CD4-positive, alpha-beta T cell (primary cell): ENCODE measurements around the gene NOSTRIN. TPM values are rescaled to one million over a fixed set of nuclear protein-coding genes. Genes with fewer than 3 reads are reported as not detected.
"Not testable (repeated sequence)": the region's sequence is repeated elsewhere in the genome, so short reads cannot be mapped to it uniquely, and the experiment has no call there.

ENCODE experiments used
- ATAC-seq: fragments of 200-7000 bp; cut with Tn5 transposase; one replicate; pipeline ENCODE4 v1.10.0; 2022; ENCODE audit warnings: mild to moderate bottlenecking; ENCODE audit not compliant: poor library complexity
- CTCF ChIA-PET: fragments of 350-600 bp; sonication (Branson Sonifier 250); formaldehyde crosslinking; loops from one replicate; lab custom pipeline; 2021; ENCODE audit warnings: antibody characterized with exemption, inconsistent platforms; lab: Charles Lee
- POLR2A ChIA-PET: fragments of 350-600 bp; sonication (Branson Sonifier 250); formaldehyde crosslinking; loops from one replicate; lab custom pipeline; 2021; ENCODE audit warnings: antibody characterized with exemption, inconsistent platforms; lab: Charles Lee
- DNase-seq, 14 experiments: peaks; one replicate each; pipeline ENCODE4 v3.0.0-alpha.2; 2013 to 2020; ENCODE audit warnings: mixed read lengths in 2 of 14
- H3K27ac ChIP-seq, 2 donors: one replicate each; pipeline versions ENCODE4 v1.5.1 to v1.7.0; 2013; ENCODE audit warnings: low read length in 2 of 2, low read depth in 1 of 2, mild to moderate bottlenecking in 1 of 2
- H3K27me3 ChIP-seq, 2 experiments: 1 replicate in 1 of 2; 2 replicates in 1 of 2; pipeline versions ENCODE4 v1.6.1 to v1.7.0; 2013; ENCODE audit warnings: low read length in 2 of 2, control low read depth in 1 of 2, mild to moderate bottlenecking in 1 of 2, moderate library complexity in 1 of 2; ENCODE audit not compliant: insufficient read depth in 2 of 2, control insufficient read depth in 1 of 2
- H3K36me3 ChIP-seq: one replicate; pipeline ENCODE4 v1.6.1; 2013; ENCODE audit warnings: low read length, control low read depth; ENCODE audit not compliant: insufficient read depth
- H3K4me1 ChIP-seq: one replicate; pipeline ENCODE4 v1.6.1; 2013; ENCODE audit warnings: low read length, control low read depth; ENCODE audit not compliant: insufficient read depth
- H3K4me3 ChIP-seq: one replicate; pipeline ENCODE4 v1.5.1; 2013; ENCODE audit warnings: mild to moderate bottlenecking, low read length, moderate library complexity
- H3K9me3 ChIP-seq, 2 experiments: 1 replicate in 1 of 2; 2 replicates in 1 of 2; pipeline versions ENCODE4 v1.6.1 to v1.7.0; 2013; ENCODE audit warnings: low read length in 2 of 2, mild to moderate bottlenecking in 2 of 2, control low read depth in 1 of 2, moderate library complexity in 1 of 2; ENCODE audit not compliant: control insufficient read depth in 1 of 2, insufficient read depth in 1 of 2
- H3K27ac Mint-ChIP-seq: one replicate; pipeline ENCODE4 v1.8.0; 2020; ENCODE audit warnings: mixed read lengths
- H3K27me3 Mint-ChIP-seq: one replicate; pipeline ENCODE4 v1.8.0; 2021; ENCODE audit warnings: mixed read lengths
- H3K36me3 Mint-ChIP-seq: one replicate; pipeline ENCODE4 v1.8.0; 2021; ENCODE audit warnings: low read depth, mixed read lengths
- H3K4me1 Mint-ChIP-seq: one replicate; pipeline ENCODE4 v1.8.0; 2021; ENCODE audit warnings: low read depth, mixed read lengths
- H3K4me3 Mint-ChIP-seq: one replicate; pipeline ENCODE4 v1.8.0; 2020; ENCODE audit warnings: mild to moderate bottlenecking, mixed read lengths
- H3K9me3 Mint-ChIP-seq: one replicate; pipeline ENCODE4 v1.8.0; 2020; ENCODE audit warnings: mixed read lengths
- CTCF ChIP-seq: fragments of 200-600 bp; IDR thresholded peaks from one replicate; pipeline ENCODE4 v1.8.0; 2022; ENCODE audit warnings: antibody characterized with exemption, mild to moderate bottlenecking
- intact Hi-C, 2 experiments: fragments of 100-400 bp; cut with DNase I in 1 of 2; cut with micrococcal nuclease in 1 of 2; formaldehyde crosslinking; loops; one replicate each; pipeline versions ENCODE4 v1.15.1 to v1.9.0; 2023 to 2025; cut with DNase I, micrococcal nuclease
- total RNA-seq, 174 experiments: library from RNA in 2 of 174; stranded (reverse) in 2 of 174; gene quantifications; one replicate each; pipeline ENCODE4 v1.2.3 and lab custom pipeline; 2021 to 2026

Gene NOSTRIN
- total RNA-seq, 2 experiments from 2014 or later: 0.92 to 1.0 TPM

- TF ChIP-seq CTCF: no peak
- POLR2A ChIA-PET: no interaction called here
- H3K9me3 ChIP-seq: no peaks in the 10 kb centered on the region
- ATAC-seq: no peak
- H3K27me3 ChIP-seq: peaks cover 0 to 3% of the 10 kb centered on the region in 2 experiments
- no peak for DNase-seq
- H3K36me3 ChIP-seq: no peaks in the 10 kb centered on the region
- no peak overlapping the region for H3K27ac Mint-ChIP-seq
- H3K9me3 Mint-ChIP-seq: no peaks in the 10 kb centered on the region
- intact Hi-C loops: no loop called here
- no peaks in the 10 kb centered on the region for H3K4me1 Mint-ChIP-seq
- H3K4me3 Mint-ChIP-seq: no peak overlapping the region
- no peak overlapping the region for H3K4me3 ChIP-seq
- no peak overlapping the region for H3K27ac ChIP-seq
- H3K36me3 Mint-ChIP-seq: no peaks in the 10 kb centered on the region
- H3K4me1 ChIP-seq: no peaks in the 10 kb centered on the region
- CTCF ChIA-PET: no interaction called here
- no peaks in the 10 kb centered on the region for H3K27me3 Mint-ChIP-seq
These were observed 12.7 kb upstream of the NOSTRIN start for GRCh38 chr2:168789776-168790175.

- intact Hi-C loops: no loop called here
- CTCF ChIA-PET: no interaction called here
- H3K4me1 Mint-ChIP-seq: no peaks in the 10 kb centered on the region
These were observed 12.1 kb upstream of the NOSTRIN start for GRCh38 chr2:168790226-168790902.

GRCh38 chr2:168791140-168791539, 11.3 kb upstream of the NOSTRIN start:
- H3K27me3 Mint-ChIP-seq, H3K36me3 Mint-ChIP-seq, H3K4me1 Mint-ChIP-seq, H3K36me3 ChIP-seq, H3K27ac ChIP-seq, H3K9me3 ChIP-seq, H3K4me3 Mint-ChIP-seq, ATAC-seq, intact Hi-C loops, CTCF ChIA-PET, POLR2A ChIA-PET, H3K4me3 ChIP-seq, H3K9me3 Mint-ChIP-seq, H3K27me3 ChIP-seq, DNase-seq, H3K27ac Mint-ChIP-seq, H3K4me1 ChIP-seq: not testable (repeated sequence)

More at GRCh38 chr2:168790226-168790902, 12.1 kb upstream of the NOSTRIN start:
- Histone ChIP-seq H3K9me3 (no peaks in the 10 kb centered on the region), H3K27me3 (peaks cover 0 to 3% of the 10 kb centered on the region in 2 experiments), H3K4me3 (no peak overlapping the region), H3K36me3 (no peaks in the 10 kb centered on the region), H3K4me1 (no peaks in the 10 kb centered on the region), H3K27ac (no peak overlapping the region)
- TF ChIP-seq CTCF: no peak
- Mint-ChIP-seq H3K27ac (no peak overlapping the region), H3K4me3 (no peak overlapping the region), H3K9me3 (no peaks in the 10 kb centered on the region), H3K27me3 (no peaks in the 10 kb centered on the region), H3K36me3 (no peaks in the 10 kb centered on the region)
- DNase-seq: no peak
- POLR2A ChIA-PET: no interaction called here
- no peak for ATAC-seq

GRCh38 chr2:168793596-168793995, 8.8 kb upstream of the NOSTRIN start:
- Mint-ChIP-seq H3K9me3 (no peaks in the 10 kb centered on the region), H3K27me3 (no peaks in the 10 kb centered on the region), H3K36me3 (no peaks in the 10 kb centered on the region), H3K4me3 (no peak overlapping the region), H3K4me1 (no peaks in the 10 kb centered on the region), H3K27ac (no peak overlapping the region)
- H3K27ac ChIP-seq: no peak overlapping the region
- ATAC-seq (no peak), DNase-seq (no peak)
- H3K4me3 ChIP-seq: no peak overlapping the region
- H3K9me3 ChIP-seq: no peaks in the 10 kb centered on the region
- H3K4me1 ChIP-seq: no peaks in the 10 kb centered on the region
- ChIA-PET CTCF (interaction anchor here (1.0 kb wide), 1 partner anchor 34 kb away, joined by 3 read pairs; no protein-coding TSS in a partner anchor), POLR2A (interaction anchor here (0.6 kb wide), 1 partner anchor 45 kb away, joined by 3 read pairs; no protein-coding TSS in a partner anchor)
- intact Hi-C loops: no loop called here
- peaks cover 0 to 3% of the 10 kb centered on the region in 2 experiments for H3K27me3 ChIP-seq
- TF ChIP-seq CTCF: no peak
- no peaks in the 10 kb centered on the region for H3K36me3 ChIP-seq
